Stomach (tissue), 9 donors: ENCODE results near the gene CREB3. TPM values are rescaled to one million over a fixed set of nuclear protein-coding genes. Genes with fewer than 3 reads are reported as not detected.
A peak's percentile ranks its signal among the peaks of the same experiment; 100 is the strongest.

Source experiments
- DNase-seq, 2 donors: peaks; one replicate each; pipeline versions ENCODE4 v3.0.0 to v3.0.0-alpha.2; 2013 to 2019
- H3K27ac ChIP-seq, 5 donors: fragments of 200-600 bp in 4 of 5; sonication (generic) in 4 of 5; one replicate each; pipeline ENCODE4 v1.5.1; 2013 to 2019; ENCODE audit warnings: mild to moderate bottlenecking in 1 of 5, moderate library complexity in 1 of 5
- H3K27me3 ChIP-seq, 3 donors: fragments of 200-600 bp; sonication (generic); one replicate each; pipeline ENCODE4 v1.5.1; 2017 to 2019; ENCODE audit warnings: mixed run types in 1 of 3
- H3K36me3 ChIP-seq, 4 donors: fragments of 200-600 bp; sonication (generic); 1 replicate in 3 of 4; 2 replicates in 1 of 4; pipeline ENCODE4 v1.5.1; 2016 to 2019
- H3K4me1 ChIP-seq, 4 donors: fragments of 200-600 bp; sonication (generic); one replicate each; pipeline ENCODE4 v1.5.1; 2016 to 2019
- H3K4me3 ChIP-seq, 4 donors: fragments of 200-600 bp; sonication (generic) in 3 of 4; one replicate each; pipeline ENCODE4 v1.5.1; 2016 to 2019; ENCODE audit warnings: mild to moderate bottlenecking in 1 of 4
- H3K9me3 ChIP-seq, 4 donors: fragments of 200-600 bp; sonication (generic); one replicate each; pipeline ENCODE4 v1.5.1; 2016 to 2019
- EP300 ChIP-seq: sonication (generic); formaldehyde crosslinking; IDR thresholded peaks from one replicate; pipeline ENCODE4 v1.6.1; 2017; ENCODE audit warnings: antibody characterized with exemption
- POLR2A ChIP-seq, 4 donors: fragments of 450-650 bp; IDR thresholded peaks; one replicate each; pipeline ENCODE4 v1.6.1; 2016; ENCODE audit warnings: antibody characterized with exemption in 4 of 4, control low read depth in 2 of 4, mild to moderate bottlenecking in 1 of 4, moderate library complexity in 1 of 4
- POLR2AphosphoS5 ChIP-seq, 3 donors: sonication (generic); formaldehyde crosslinking; IDR thresholded peaks; one replicate each; pipeline ENCODE4 v1.6.1; 2016; ENCODE audit warnings: antibody characterized with exemption in 3 of 3
- WGBS, 5 donors: extraction: QIAGEN DNeasy Blood & Tissue Kit in 3 of 5; methylation state at CpG; one replicate each; pipeline versions ENCODE4 v1.1.5 to v1.1.7; 2013 to 2018; 5-methylcytosine and 5-hydroxymethylcytosine counted together
- intact Hi-C: fragments of 100-400 bp; cut with DNase I; formaldehyde crosslinking; loops from one replicate; pipeline ENCODE4 v1.15.1; 2023; ENCODE audit warnings: low total_unique reads
- polyA plus RNA-seq, 3 donors: library from polyadenylated mRNA; stranded (reverse); fragments of 200-250 nt; gene quantifications; one replicate each; pipeline ENCODE4 v1.2.3, GENCODE V29; 2013
- total RNA-seq, 5 donors: library from RNA; depleted of rRNA; stranded (reverse); fragments of >200 nt; gene quantifications; one replicate each; pipeline versions ENCODE4 v1.1.0 to v1.2.3, GENCODE V29; 2014 to 2016
- TF ChIP-seq, protein P1 (sequence below), 7 experiments: fragments of 450-650 bp in 4 of 7; fragments of 200-600 bp in 3 of 7; sonication (generic) in 3 of 7; IDR thresholded peaks; one replicate each; pipeline ENCODE4 v1.5.1; 2016 to 2019; ENCODE audit warnings: antibody characterized with exemption in 7 of 7, control low read depth in 2 of 7, mild to moderate bottlenecking in 1 of 7
- donor health status: healthy with polysubstance abuse.
- donor health status: Bipolar disorder and iron deficiency.
- donor health status: healthy.

CREB3 gene
- total and polyA plus RNA-seq, 8 donors, result 29.4 to 84.0 (median 39.2) TPM

DNA sequence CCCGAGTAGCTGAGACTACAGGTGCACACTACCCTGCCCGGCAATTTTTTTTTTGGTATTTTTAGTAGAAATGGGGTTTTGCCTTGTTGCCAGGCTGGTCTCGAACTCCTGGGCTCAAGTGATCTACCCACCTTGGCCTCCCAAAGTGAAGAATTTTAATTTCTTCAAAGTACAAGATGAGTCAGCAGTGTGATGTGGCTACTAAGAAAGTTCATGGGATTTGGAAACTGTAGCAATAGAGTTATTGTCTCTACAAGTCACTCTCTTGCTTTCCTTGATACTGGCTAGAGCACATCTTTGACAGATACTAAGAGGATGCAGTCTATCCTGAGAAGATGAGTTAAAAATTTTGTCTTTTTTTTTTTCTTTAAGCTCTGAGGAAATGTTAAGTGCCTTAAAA is 1.6 kb downstream of the CREB3 start:
- Histone ChIP-seq H3K4me3 (no peak overlapping the region), H3K9me3 (no peaks in the 10 kb centered on the region), H3K4me1 (peaks cover 35 to 63% (median 47%) of the 10 kb centered on the region in 4 donors), H3K27ac (peak overlapping the region in 4 of 5 donors; percentile 24 to 100 (median 98)), H3K27me3 (no peaks in the 10 kb centered on the region), H3K36me3 (peaks cover 41 to 54% (median 51%) of the 10 kb centered on the region in 4 donors)
- DNase-seq, result no peak
- intact Hi-C loops, result no loop called here
- 81 to 94% (median 91%) methylated on average over 3 of the region's 3 CpGs for WGBS, 5 donors
- TF ChIP-seq POLR2A (IDR thresholded peaks at IDR 0.05), result no peak
- no peak for TF ChIP-seq POLR2AphosphoS5 (IDR thresholded peaks at IDR 0.05)
- TF ChIP-seq EP300, result no peak
- TF ChIP-seq, protein P1, sequence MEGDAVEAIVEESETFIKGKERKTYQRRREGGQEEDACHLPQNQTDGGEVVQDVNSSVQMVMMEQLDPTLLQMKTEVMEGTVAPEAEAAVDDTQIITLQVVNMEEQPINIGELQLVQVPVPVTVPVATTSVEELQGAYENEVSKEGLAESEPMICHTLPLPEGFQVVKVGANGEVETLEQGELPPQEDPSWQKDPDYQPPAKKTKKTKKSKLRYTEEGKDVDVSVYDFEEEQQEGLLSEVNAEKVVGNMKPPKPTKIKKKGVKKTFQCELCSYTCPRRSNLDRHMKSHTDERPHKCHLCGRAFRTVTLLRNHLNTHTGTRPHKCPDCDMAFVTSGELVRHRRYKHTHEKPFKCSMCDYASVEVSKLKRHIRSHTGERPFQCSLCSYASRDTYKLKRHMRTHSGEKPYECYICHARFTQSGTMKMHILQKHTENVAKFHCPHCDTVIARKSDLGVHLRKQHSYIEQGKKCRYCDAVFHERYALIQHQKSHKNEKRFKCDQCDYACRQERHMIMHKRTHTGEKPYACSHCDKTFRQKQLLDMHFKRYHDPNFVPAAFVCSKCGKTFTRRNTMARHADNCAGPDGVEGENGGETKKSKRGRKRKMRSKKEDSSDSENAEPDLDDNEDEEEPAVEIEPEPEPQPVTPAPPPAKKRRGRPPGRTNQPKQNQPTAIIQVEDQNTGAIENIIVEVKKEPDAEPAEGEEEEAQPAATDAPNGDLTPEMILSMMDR (IDR thresholded peaks at IDR 0.05), result no peak

DNA sequence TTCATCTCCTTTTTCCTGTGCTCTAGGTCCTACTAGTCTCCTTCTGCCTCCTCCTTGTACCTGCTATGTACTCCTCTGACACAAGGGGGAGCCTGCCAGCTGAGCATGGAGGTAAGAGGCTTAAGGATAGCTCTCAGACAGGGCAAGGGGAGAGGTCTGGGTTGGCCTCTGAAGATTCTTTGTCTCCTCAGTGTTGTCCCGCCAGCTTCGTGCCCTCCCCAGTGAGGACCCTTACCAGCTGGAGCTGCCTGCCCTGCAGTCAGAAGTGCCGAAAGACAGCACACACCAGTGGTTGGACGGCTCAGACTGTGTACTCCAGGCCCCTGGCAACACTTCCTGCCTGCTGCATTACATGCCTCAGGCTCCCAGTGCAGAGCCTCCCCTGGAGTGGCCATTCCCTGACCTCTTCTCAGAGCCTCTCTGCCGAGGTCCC is 3.8 kb downstream of the CREB3 start:
- DNase-seq, result peak; percentile 75 to 89
- TF ChIP-seq EP300 (no peak), POLR2A (IDR thresholded peaks at IDR 0.05) (no peak), POLR2AphosphoS5 (IDR thresholded peaks at IDR 0.05) (no peak)
- TF ChIP-seq, protein P1 (IDR thresholded peaks at IDR 0.05), result peak in 5 of 7 experiments; percentile 57 to 73 (median 70)
- Histone ChIP-seq H3K4me3 (no peak overlapping the region), H3K36me3 (peaks cover 62 to 75% (median 73%) of the 10 kb centered on the region in 4 donors), H3K27ac (peak overlapping the region in 3 of 5 donors; percentile 7 to 40 (median 30)), H3K9me3 (no peaks in the 10 kb centered on the region), H3K27me3 (no peaks in the 10 kb centered on the region), H3K4me1 (peaks cover 14 to 42% (median 26%) of the 10 kb centered on the region in 4 donors)
- intact Hi-C loops, result no loop called here
- WGBS, 5 donors, result 24 to 54% (median 46%) methylated on average over 4 to 5 of the region's 5 CpGs

DNA sequence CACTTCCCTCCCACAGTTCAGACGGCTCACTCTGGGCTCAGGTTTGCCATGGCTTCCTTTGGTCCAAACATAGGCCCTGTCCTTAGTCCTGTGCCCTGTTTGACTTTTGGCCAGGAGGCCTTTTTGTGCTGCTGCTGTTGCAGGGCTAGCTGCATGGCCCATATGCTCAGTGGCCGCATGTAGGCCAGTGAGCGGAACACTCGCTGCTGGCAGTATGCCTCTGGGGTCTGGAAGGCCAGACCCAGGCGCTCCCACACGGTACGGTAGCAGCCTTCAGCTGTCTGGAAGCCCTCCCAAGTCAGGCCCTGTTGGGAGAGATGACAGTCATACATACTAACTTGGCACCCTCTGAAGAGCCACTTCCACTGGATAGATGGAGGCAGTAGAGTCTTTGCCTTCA is 4.7 kb downstream of the CREB3 start:
- no peak for DNase-seq
- H3K4me3 ChIP-seq, result no peak overlapping the region
- H3K27ac ChIP-seq, result no peak overlapping the region
- 69 to 79% (median 76%) methylated on average over 7 of the region's 7 CpGs for WGBS, 5 donors
- H3K9me3 ChIP-seq, result no peaks in the 10 kb centered on the region
- no peak for TF ChIP-seq POLR2A (IDR thresholded peaks at IDR 0.05)
- TF ChIP-seq, protein P1 (IDR thresholded peaks at IDR 0.05), result no peak
- TF ChIP-seq EP300, result no peak
- no peak for TF ChIP-seq POLR2AphosphoS5 (IDR thresholded peaks at IDR 0.05)
- no peaks in the 10 kb centered on the region for H3K27me3 ChIP-seq
- peaks cover 14 to 47% (median 23%) of the 10 kb centered on the region in 4 donors for H3K4me1 ChIP-seq
- H3K36me3 ChIP-seq, result peaks cover 70 to 84% (median 82%) of the 10 kb centered on the region in 4 donors
- intact Hi-C loops, result no loop called here

DNA sequence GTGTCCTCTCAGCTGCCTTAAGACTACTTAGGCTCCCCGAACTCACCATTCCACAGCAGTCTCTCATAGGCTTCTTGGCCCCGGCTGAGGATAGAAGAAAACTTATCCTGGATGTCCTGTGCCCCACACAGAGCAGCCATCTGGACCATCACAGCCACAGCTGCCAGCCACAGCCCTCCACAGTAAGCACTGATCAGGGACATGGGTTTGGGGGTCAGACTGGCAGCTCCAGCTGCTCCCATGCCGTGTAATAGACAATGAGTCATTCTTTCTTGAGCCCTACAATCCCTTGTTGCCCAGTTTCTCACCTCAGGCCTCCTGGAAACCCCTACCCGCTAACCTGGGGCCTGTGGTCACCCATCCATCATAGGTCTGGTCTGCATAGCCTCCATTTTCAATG is 5.7 kb downstream of the CREB3 start:
- Histone ChIP-seq H3K27ac (peak overlapping the region in 1 of 5 donors; percentile 2), H3K4me1 (peaks cover 11 to 44% (median 19%) of the 10 kb centered on the region in 4 donors), H3K9me3 (no peaks in the 10 kb centered on the region), H3K4me3 (no peak overlapping the region), H3K36me3 (peaks cover 77 to 95% (median 92%) of the 10 kb centered on the region in 4 donors), H3K27me3 (no peaks in the 10 kb centered on the region)
- 74 to 92% (median 77%) methylated on average over 2 to 4 of the region's 4 CpGs for WGBS, 5 donors
- TF ChIP-seq POLR2A (IDR thresholded peaks at IDR 0.05) (no peak), EP300 (no peak), POLR2AphosphoS5 (IDR thresholded peaks at IDR 0.05) (no peak)
- TF ChIP-seq, protein P1 (IDR thresholded peaks at IDR 0.05), result no peak
- intact Hi-C loops, result no loop called here
- DNase-seq, result no peak
